A673 (cell line): ENCODE measurements around the gene KIAA1328. TPM values are rescaled to one million over a fixed set of nuclear protein-coding genes. Genes with fewer than 3 reads are reported as not detected.

ENCODE experiments used
- BruUV-seq: library from RNA; stranded (reverse); fragments of 400-500 nt; replicated peaks from 2 replicates; lab custom pipeline; 2021; lab: Mats Ljungman, UMichigan
- CTCF ChIA-PET: fragments of 300-600 bp; sonication (Branson Sonifier 250); formaldehyde crosslinking; loops from one replicate; lab custom pipeline; 2022; ENCODE audit warnings: antibody characterized with exemption; lab: Charles Lee
- POLR2A ChIA-PET: fragments of 300-600 bp; sonication (Branson Sonifier 250); formaldehyde crosslinking; loops from one replicate; lab custom pipeline; 2022; ENCODE audit warnings: antibody characterized with exemption; ENCODE audit not compliant: low non-redundant PET; lab: Charles Lee
- DNase-seq: peaks from one replicate; pipeline ENCODE4 v3.0.0-alpha.2; 2015; ENCODE audit warnings: low spot score
- H3K27ac ChIP-seq: fragments of 200-600 bp; sonication (generic); 2 replicates; pipeline ENCODE4 v1.5.1; 2016; ENCODE audit warnings: mixed run types, low read depth, mild to moderate bottlenecking, mixed read lengths, antibody characterized with exemption, low read length; ENCODE audit not compliant: poor library complexity, severe bottlenecking
- H3K27me3 ChIP-seq: fragments of 200-600 bp; sonication (generic); replicated peaks from 2 replicates; pipeline ENCODE4 v1.6.1; 2017; ENCODE audit warnings: mixed run types, low read depth, mild to moderate bottlenecking, mixed read lengths, antibody characterized with exemption, low read length; ENCODE audit not compliant: insufficient read depth, poor library complexity
- H3K36me3 ChIP-seq: fragments of 200-600 bp; sonication (generic); 2 replicates; pipeline ENCODE4 v1.6.1; 2016; ENCODE audit warnings: mixed run types, mild to moderate bottlenecking, mixed read lengths, antibody characterized with exemption, low read length; ENCODE audit not compliant: insufficient read depth, poor library complexity, severe bottlenecking
- H3K4me1 ChIP-seq: fragments of 200-600 bp; sonication (generic); 2 replicates; pipeline ENCODE4 v1.6.1; 2017; ENCODE audit warnings: mixed run types, mild to moderate bottlenecking, mixed read lengths, antibody characterized with exemption, low read length; ENCODE audit not compliant: insufficient read depth, poor library complexity, severe bottlenecking
- H3K4me3 ChIP-seq: fragments of 200-600 bp; sonication (generic); 2 replicates; pipeline ENCODE4 v1.5.1; 2016; ENCODE audit warnings: low read depth, mixed run types, mild to moderate bottlenecking, mixed read lengths, low read length; ENCODE audit not compliant: poor library complexity, severe bottlenecking
- H3K9me3 ChIP-seq: fragments of 200-600 bp; sonication (generic); 2 replicates; pipeline ENCODE4 v1.6.1; 2016; ENCODE audit warnings: mixed run types, low read depth, mild to moderate bottlenecking, mixed read lengths, antibody characterized with exemption, low read length; ENCODE audit not compliant: poor library complexity, severe bottlenecking
- EZH2 ChIP-seq: fragments of 200-600 bp; sonication (generic); IDR thresholded peaks from 2 replicates; pipeline ENCODE4 v1.6.1; 2017; ENCODE audit warnings: borderline replicate concordance, low read depth, mild to moderate bottlenecking, mixed read lengths, antibody characterized with exemption, low read length; ENCODE audit not compliant: poor library complexity, severe bottlenecking
- intact Hi-C: fragments of 100-400 bp; cut with micrococcal nuclease; formaldehyde crosslinking; loops from one replicate; pipeline ENCODE4 v1.10.0; 2022; ENCODE audit not compliant: unreplicated experiment
- total RNA-seq: library from RNA; stranded (reverse); gene quantifications from 2 replicates; pipeline ENCODE4 v1.2.3, GENCODE V29; 2021
- TF ChIP-seq, protein P1 (sequence below): fragments of 300-800, 200-600 bp; sonication (generic); conservative IDR thresholded peaks from 2 replicates; pipeline ENCODE4 v1.5.1; 2017; ENCODE audit warnings: low read depth, mild to moderate bottlenecking, antibody characterized with exemption, low read length, moderate library complexity, mixed read lengths

Gene KIAA1328
- total RNA-seq, 1 experiment from 2014 or later = 6.5 TPM

DNA sequence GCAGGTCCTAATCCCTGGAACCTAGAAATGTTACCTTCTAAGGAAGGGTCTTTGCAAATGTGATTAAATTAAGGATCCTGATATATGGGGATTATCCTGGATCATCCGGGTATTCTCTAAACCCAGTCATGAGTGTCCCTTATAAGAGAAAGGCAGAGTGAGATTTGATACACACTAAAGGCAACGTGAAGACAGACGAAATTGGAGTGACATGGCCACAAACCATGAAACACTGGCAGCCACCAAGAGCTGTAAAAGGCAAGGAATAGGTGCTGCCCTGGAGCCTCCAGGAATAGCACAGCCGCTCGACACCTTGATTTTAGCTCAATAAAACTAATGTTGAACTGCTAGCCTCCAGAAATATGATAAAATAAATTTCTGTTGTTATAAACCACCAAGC lies 45.1 kb upstream of the KIAA1328 start:
- ChIA-PET POLR2A (interaction anchor here (0.6 kb wide), 1 partner anchor 595 kb away, joined by 4 read pairs; no protein-coding TSS in a partner anchor), CTCF (no interaction called here)
- H3K9me3 ChIP-seq = no peaks in the 10 kb centered on the region
- no TSS peak for BruUV-seq
- no peak overlapping the region for H3K4me3 ChIP-seq
- no peaks in the 10 kb centered on the region for H3K4me1 ChIP-seq
- DNase-seq = no peak
- H3K36me3 ChIP-seq = no peaks in the 10 kb centered on the region
- TF ChIP-seq, protein P1, sequence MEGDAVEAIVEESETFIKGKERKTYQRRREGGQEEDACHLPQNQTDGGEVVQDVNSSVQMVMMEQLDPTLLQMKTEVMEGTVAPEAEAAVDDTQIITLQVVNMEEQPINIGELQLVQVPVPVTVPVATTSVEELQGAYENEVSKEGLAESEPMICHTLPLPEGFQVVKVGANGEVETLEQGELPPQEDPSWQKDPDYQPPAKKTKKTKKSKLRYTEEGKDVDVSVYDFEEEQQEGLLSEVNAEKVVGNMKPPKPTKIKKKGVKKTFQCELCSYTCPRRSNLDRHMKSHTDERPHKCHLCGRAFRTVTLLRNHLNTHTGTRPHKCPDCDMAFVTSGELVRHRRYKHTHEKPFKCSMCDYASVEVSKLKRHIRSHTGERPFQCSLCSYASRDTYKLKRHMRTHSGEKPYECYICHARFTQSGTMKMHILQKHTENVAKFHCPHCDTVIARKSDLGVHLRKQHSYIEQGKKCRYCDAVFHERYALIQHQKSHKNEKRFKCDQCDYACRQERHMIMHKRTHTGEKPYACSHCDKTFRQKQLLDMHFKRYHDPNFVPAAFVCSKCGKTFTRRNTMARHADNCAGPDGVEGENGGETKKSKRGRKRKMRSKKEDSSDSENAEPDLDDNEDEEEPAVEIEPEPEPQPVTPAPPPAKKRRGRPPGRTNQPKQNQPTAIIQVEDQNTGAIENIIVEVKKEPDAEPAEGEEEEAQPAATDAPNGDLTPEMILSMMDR = no peak
- no peak for TF ChIP-seq EZH2
- H3K27ac ChIP-seq = no peak overlapping the region
- intact Hi-C loops = no loop called here
- no peaks in the 10 kb centered on the region for H3K27me3 ChIP-seq

DNA sequence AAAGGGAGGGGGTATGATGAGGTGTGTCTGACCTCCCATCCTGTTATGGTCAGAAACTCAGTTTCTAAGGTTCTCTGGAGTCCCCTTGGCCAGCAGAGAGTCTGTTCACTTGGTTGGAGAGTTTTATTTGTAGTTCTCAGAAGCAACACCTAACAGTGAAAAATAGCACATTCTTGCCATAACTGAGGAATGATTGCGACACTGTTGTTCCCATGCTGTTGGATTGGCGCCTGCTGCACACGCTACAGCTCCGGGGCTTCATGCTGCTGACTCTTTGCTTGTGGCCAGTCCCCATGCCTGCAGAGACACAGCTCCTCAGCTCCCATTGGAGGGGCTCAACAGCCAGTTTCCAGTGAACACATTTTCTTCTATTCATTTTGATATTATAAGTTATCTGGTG lies 42.2 kb upstream of the KIAA1328 start:
- peak; percentile 7 for DNase-seq

DNA sequence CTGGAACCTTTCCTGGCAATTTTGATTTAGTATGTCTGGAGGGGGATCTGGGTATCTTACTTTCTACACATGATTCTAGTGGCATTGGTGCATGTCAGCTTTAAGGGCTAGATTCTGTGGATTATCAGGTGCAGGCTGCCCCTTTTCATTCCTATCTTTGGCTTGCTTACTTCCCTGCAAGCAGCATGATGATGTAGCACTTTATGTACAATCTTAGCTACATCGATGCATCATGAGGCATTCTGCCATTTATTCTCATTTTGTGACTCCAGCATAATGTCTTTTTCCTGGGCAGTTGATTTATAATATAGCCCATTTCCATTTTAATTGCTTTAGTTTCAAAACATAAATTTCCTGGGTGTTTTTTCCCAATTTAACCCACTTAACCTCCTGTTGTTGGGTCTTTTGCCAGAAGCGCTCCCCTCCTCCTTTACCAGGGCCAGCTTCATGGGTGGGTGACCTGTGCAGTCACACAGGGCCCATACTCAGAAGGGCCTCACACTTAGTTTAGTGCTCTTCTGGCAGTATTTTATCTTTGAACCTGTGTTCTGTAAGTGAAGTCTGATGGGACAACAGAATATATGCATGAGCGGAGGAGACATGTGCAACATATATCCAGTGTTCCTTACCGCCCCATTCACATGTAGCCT lies 36.2 kb upstream of the KIAA1328 start:
- H3K36me3 ChIP-seq = peaks cover 23% of the 10 kb centered on the region
- no peak overlapping the region for H3K4me3 ChIP-seq
- intact Hi-C loops = no loop called here
- ChIA-PET POLR2A (interaction anchor here (0.7 kb wide), 1 partner anchor 1634 kb away, joined by 3 read pairs; no protein-coding TSS in a partner anchor), CTCF (no interaction called here)
- TF ChIP-seq EZH2 = no peak
- TF ChIP-seq, protein P1 = no peak
- H3K27ac ChIP-seq = no peak overlapping the region
- H3K27me3 ChIP-seq = no peaks in the 10 kb centered on the region
- BruUV-seq = no TSS peak
- DNase-seq = no peak
- no peaks in the 10 kb centered on the region for H3K9me3 ChIP-seq
- no peaks in the 10 kb centered on the region for H3K4me1 ChIP-seq

More for the DNA sequence above, 42.2 kb upstream of the KIAA1328 start:
- Histone ChIP-seq H3K9me3 (no peaks in the 10 kb centered on the region), H3K36me3 (peaks cover 7% of the 10 kb centered on the region), H3K4me3 (no peak overlapping the region), H3K27ac (no peak overlapping the region), H3K4me1 (no peaks in the 10 kb centered on the region), H3K27me3 (no peaks in the 10 kb centered on the region)
- ChIA-PET POLR2A (no interaction called here), CTCF (no interaction called here)
- TF ChIP-seq EZH2 = no peak
- TF ChIP-seq, protein P1 = no peak
- intact Hi-C loops = no loop called here
- BruUV-seq = no TSS peak
